Anterior cingulate cortex (tissue), 58 donors: ENCODE measurements around the gene SLC5A4.

ENCODE experiments used
- DNase-seq, 58 donors: peaks; one replicate each; lab custom pipeline; 2025; lab: John Stamatoyannopoulos, UW

Gene SLC5A4

GRCh38 chr22:32236970-32237369 is 18.2 kb downstream of the SLC5A4 start:
- no peak for DNase-seq

- DNase-seq: peak in 1 of 58 donors; percentile 9
Measured at GRCh38 chr22:32233091-32233490, 22.1 kb downstream of the SLC5A4 start.

GRCh38 chr22:32232191-32232830 is 22.8 kb downstream of the SLC5A4 start:
- DNase-seq: no peak

GRCh38 chr22:32226326-32227104 is 28.6 kb downstream of the SLC5A4 start:
- no peak for DNase-seq

- DNase-seq: no peak
Measured at GRCh38 chr22:32222991-32223390, 32.2 kb downstream of the SLC5A4 start.

- no peak for DNase-seq
Measured at GRCh38 chr22:32219026-32219425, 36.1 kb downstream of the SLC5A4 start.

- DNase-seq: no peak
Measured at GRCh38 chr22:32218470-32218869, 36.7 kb downstream of the SLC5A4 start.

GRCh38 chr22:32217465-32217864 is 37.7 kb downstream of the SLC5A4 start:
- DNase-seq: no peak

- DNase-seq: no peak
Measured at GRCh38 chr22:32216911-32217310, 38.2 kb downstream of the SLC5A4 start.

- DNase-seq: no peak
Measured at GRCh38 chr22:32211011-32211410, 44.1 kb downstream of the SLC5A4 start.

- DNase-seq: no peak
Measured at GRCh38 chr22:32208681-32209080, 46.5 kb downstream of the SLC5A4 start.

- no peak for DNase-seq
Measured at GRCh38 chr22:32207971-32208480, 47.1 kb downstream of the SLC5A4 start.

- peak in 2 of 58 donors; percentile 9 to 29 for DNase-seq
Measured at GRCh38 chr22:32206774-32207758, 48.1 kb downstream of the SLC5A4 start.

- DNase-seq: no peak
Measured at GRCh38 chr22:32205974-32206773, 49.0 kb downstream of the SLC5A4 start.

GRCh38 chr22:32204856-32205722 is 50.1 kb downstream of the SLC5A4 start, which contains the start of gene RFPL2:
TSS of gene RFPL2 (minus strand) at chr22:32205073. CDS start at chr22:32202451, 2,622 bp downstream.
- DNase-seq: peak in 31 of 58 donors; percentile 6 to 81 (median 38)

GRCh38 chr22:32204040-32204855 is 50.9 kb downstream of the SLC5A4 start:
- peak in 13 of 58 donors; percentile 13 to 69 (median 23) for DNase-seq

- peak in 2 of 58 donors; percentile 11 to 37 for DNase-seq
Measured at GRCh38 chr22:32203181-32204039, 51.7 kb downstream of the SLC5A4 start.
